ENCODE measurements around the gene SLC6A1. TPM values are rescaled to one million over a fixed set of nuclear protein-coding genes. Genes with fewer than 3 reads are reported as not detected.

Gene SLC6A1
- total RNA-seq, 1 experiment from 2014 or later: not detected

- no peak overlapping the region for H3K27ac ChIP-seq (ENCODE audit: low read depth, low read length)
- H3K36me3 ChIP-seq (ENCODE audit: control insufficient read depth in 1 of 2, insufficient read depth in 2 of 2, low read length in 2 of 2): no peaks in the 10 kb centered on the region
- DNase-seq (ENCODE audit: low read depth, low spot score): no peak
- no peaks in the 10 kb centered on the region for H4K20me1 ChIP-seq (ENCODE audit: insufficient read depth)
- intact Hi-C loops (cut with micrococcal nuclease): no loop called here
- no peak overlapping the region for H2AFZ ChIP-seq (ENCODE audit: low read depth, low read length, poor library complexity, severe bottlenecking)
- no peaks in the 10 kb centered on the region for H3K9me3 ChIP-seq (ENCODE audit: control insufficient read depth in 1 of 2, insufficient read depth in 1 of 2, low read depth in 1 of 2, low read length in 2 of 2)
- H3K4me2 ChIP-seq (ENCODE audit: low read length): no peak overlapping the region
- no peak overlapping the region for H3K9ac ChIP-seq (ENCODE audit: low read length)
- H3K4me1 ChIP-seq (ENCODE audit: control insufficient read depth in 1 of 2, insufficient read depth in 2 of 2, low read length in 2 of 2): peaks cover 6 to 9% of the 10 kb centered on the region in 2 experiments
- ChIA-PET RAD21 (ENCODE audit: low non-redundant PET in 1 of 2, low total read pairs in 2 of 2, uncharacterized antibody in 2 of 2, unreplicated experiment in 2 of 2) (no interaction called here), POLR2A (no interaction called here), CTCF (no interaction called here)
- TF ChIP-seq REST (IDR thresholded peaks at IDR 0.05; ENCODE audit: low read depth) (no peak), JUND (IDR thresholded peaks at IDR 0.05) (no peak), ZFX (IDR thresholded peaks at IDR 0.05) (no peak), ELF1 (IDR thresholded peaks at IDR 0.05; ENCODE audit: borderline replicate concordance, low read depth) (no peak), CEBPB (IDR thresholded peaks at IDR 0.05; ENCODE audit: low read depth) (no peak), POLR2A (IDR thresholded peaks at IDR 0.05; ENCODE audit: borderline replicate concordance, extremely low read depth, insufficient read depth, insufficient read length) (no peak), CBX3 (IDR thresholded peaks at IDR 0.05; ENCODE audit: low read depth) (no peak)
- H3K79me2 ChIP-seq (ENCODE audit: insufficient read depth, low read length): no peaks in the 10 kb centered on the region
- BruUV-seq (replicated peaks): no TSS peak
- no peaks in the 10 kb centered on the region for H3K9me2 ChIP-seq (ENCODE audit: insufficient read depth)
- no peak overlapping the region for H3K4me3 ChIP-seq (replicated peaks in 1 of 2; ENCODE audit: low read depth in 1 of 2, low read length in 2 of 2)
- H3K27me3 ChIP-seq (ENCODE audit: insufficient read depth, low read length): peaks cover 54% of the 10 kb centered on the region; the same call in 1 of the 2 replicates
- no peak for ATAC-seq
Measured at GRCh38 chr3:10977892-10978510, 14.5 kb upstream of the SLC6A1 start.

- H3K9ac ChIP-seq (ENCODE audit: low read length): no peak overlapping the region
- no peak for DNase-seq (ENCODE audit: low read depth, low spot score)
- no peak overlapping the region for H3K4me2 ChIP-seq (ENCODE audit: low read length)
- ChIA-PET CTCF (no interaction called here), POLR2A (no interaction called here), RAD21 (ENCODE audit: low non-redundant PET in 1 of 2, low total read pairs in 2 of 2, uncharacterized antibody in 2 of 2, unreplicated experiment in 2 of 2) (no interaction called here)
- no peaks in the 10 kb centered on the region for H3K9me3 ChIP-seq (ENCODE audit: control insufficient read depth in 1 of 2, insufficient read depth in 1 of 2, low read depth in 1 of 2, low read length in 2 of 2)
- no peak overlapping the region for H2AFZ ChIP-seq (ENCODE audit: low read depth, low read length, poor library complexity, severe bottlenecking)
- H3K36me3 ChIP-seq (ENCODE audit: control insufficient read depth in 1 of 2, insufficient read depth in 2 of 2, low read length in 2 of 2): no peaks in the 10 kb centered on the region
- no peak overlapping the region for H3K4me3 ChIP-seq (replicated peaks in 1 of 2; ENCODE audit: low read depth in 1 of 2, low read length in 2 of 2)
- peaks cover 6 to 13% of the 10 kb centered on the region in 2 experiments for H3K4me1 ChIP-seq (ENCODE audit: control insufficient read depth in 1 of 2, insufficient read depth in 2 of 2, low read length in 2 of 2)
- no peaks in the 10 kb centered on the region for H4K20me1 ChIP-seq (ENCODE audit: insufficient read depth)
- no peak overlapping the region for H3K27ac ChIP-seq (ENCODE audit: low read depth, low read length)
- TF ChIP-seq TCF7L2 (IDR thresholded peaks at IDR 0.05; ENCODE audit: borderline replicate concordance, extremely low read depth, insufficient read depth, insufficient read length) (no peak), CTCF (IDR thresholded peaks at IDR 0.05 in 2 of 3, conservative IDR thresholded peaks at IDR 0.05 in 1 of 3; ENCODE audit: borderline replicate concordance in 1 of 3, insufficient read depth in 1 of 3, low read depth in 2 of 3, low read length in 2 of 3) (no peak), ELF1 (IDR thresholded peaks at IDR 0.05; ENCODE audit: borderline replicate concordance, low read depth) (no peak)
- no TSS peak for BruUV-seq (replicated peaks)
- H3K79me2 ChIP-seq (ENCODE audit: insufficient read depth, low read length): no peaks in the 10 kb centered on the region
- intact Hi-C loops (cut with micrococcal nuclease): no loop called here
- no peak for ATAC-seq
- peaks cover 45% of the 10 kb centered on the region; the same call in 1 of the 2 replicates for H3K27me3 ChIP-seq (ENCODE audit: insufficient read depth, low read length)
- no peaks in the 10 kb centered on the region for H3K9me2 ChIP-seq (ENCODE audit: insufficient read depth)
Measured at GRCh38 chr3:10978956-10979355, 13.6 kb upstream of the SLC6A1 start.

All from HCT116 (cell line).